ENCODE measurements around the gene RNPEPL1. TPM values are rescaled to one million over a fixed set of nuclear protein-coding genes. Genes with fewer than 3 reads are reported as not detected.

Gene RNPEPL1
- total RNA-seq, 1 donor from 2014 or later: 69.9 TPM

- no peak for DNase-seq (ENCODE audit: low spot score)
Observed at GRCh38 chr2:240563951-240564560, 4.2 kb upstream of the RNPEPL1 start.

- peak; percentile 76 for DNase-seq (ENCODE audit: low spot score)
Observed at GRCh38 chr2:240564561-240565332, 3.5 kb upstream of the RNPEPL1 start.

GRCh38 chr2:240565333-240566202, 2.7 kb upstream of the RNPEPL1 start:
- peak; percentile 95 for DNase-seq (ENCODE audit: low spot score)

GRCh38 chr2:240566203-240567136, 1.8 kb upstream of the RNPEPL1 start:
- DNase-seq (ENCODE audit: low spot score): peak; percentile 97

GRCh38 chr2:240567137-240567871, 980 bp upstream of the RNPEPL1 start:
- peak; percentile 81 for DNase-seq (ENCODE audit: low spot score)

- DNase-seq (ENCODE audit: low spot score): peak; percentile 91
Observed at GRCh38 chr2:240568678-240569522, 616 bp downstream of the RNPEPL1 start.

GRCh38 chr2:240569523-240569997, 1.3 kb downstream of the RNPEPL1 start:
- DNase-seq (ENCODE audit: low spot score): peak; percentile 88

- no peak for DNase-seq (ENCODE audit: low spot score)
Observed at GRCh38 chr2:240569998-240570530, 1.8 kb downstream of the RNPEPL1 start.

- DNase-seq (ENCODE audit: low spot score): peak; percentile 79
Observed at GRCh38 chr2:240570531-240571313, 2.4 kb downstream of the RNPEPL1 start.

- no peak for DNase-seq (ENCODE audit: low spot score)
Observed at GRCh38 chr2:240571314-240571973, 3.2 kb downstream of the RNPEPL1 start.

- peak; percentile 37 for DNase-seq (ENCODE audit: low spot score)
Observed at GRCh38 chr2:240572141-240573031, 4.1 kb downstream of the RNPEPL1 start.

GRCh38 chr2:240573071-240573515, 4.8 kb downstream of the RNPEPL1 start:
- DNase-seq (ENCODE audit: low spot score): no peak

- no peak for DNase-seq (ENCODE audit: low spot score)
Observed at GRCh38 chr2:240573516-240574385, 5.5 kb downstream of the RNPEPL1 start.

GRCh38 chr2:240574386-240575100, 6.3 kb downstream of the RNPEPL1 start:
- no peak for DNase-seq (ENCODE audit: low spot score)
